Measurements from ENCODE around the gene COG1. TPM values are rescaled to one million over a fixed set of nuclear protein-coding genes. Genes with fewer than 3 reads are reported as not detected.

The COG1 gene
- total RNA-seq, 1 donor from 2014 or later, result 28.5 TPM

DNA sequence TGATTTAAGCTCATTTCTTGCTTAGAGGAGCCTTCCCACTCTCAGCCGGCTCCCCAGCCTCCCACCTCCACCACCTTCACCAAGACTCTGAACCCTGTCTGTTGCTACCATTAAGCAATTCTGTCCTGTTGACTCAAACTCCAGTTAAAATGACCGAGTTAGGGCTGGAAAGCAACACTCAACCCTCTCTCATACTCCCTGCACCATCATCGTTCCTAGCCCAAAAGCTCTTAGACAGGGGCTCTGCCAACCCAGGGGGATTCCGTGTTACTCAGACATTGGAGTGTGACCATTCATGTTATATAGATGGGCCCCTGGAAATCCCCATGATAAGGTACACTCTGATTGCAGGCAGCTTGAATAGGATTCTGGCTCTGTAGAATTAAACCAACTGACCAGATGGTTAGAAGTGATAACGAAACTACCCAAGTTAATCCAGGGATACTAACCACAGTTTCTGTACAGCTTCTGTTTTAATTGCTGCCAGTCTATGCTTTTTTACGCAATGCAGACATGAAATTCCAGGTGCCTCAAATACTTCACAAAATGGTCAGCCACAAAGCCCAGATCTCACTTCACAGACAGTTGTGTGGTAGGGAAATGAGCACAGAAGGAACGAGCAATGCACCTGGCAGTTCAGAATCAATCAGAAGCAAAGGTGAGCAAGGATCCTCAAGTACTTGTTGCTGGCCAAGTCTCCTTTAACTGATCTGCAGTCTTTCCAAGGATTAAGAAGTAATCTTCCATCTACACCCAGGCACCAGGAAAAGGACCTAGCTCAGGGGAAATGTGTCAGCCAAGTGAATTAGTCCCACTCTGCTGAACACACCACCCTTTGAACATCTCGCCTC, 25.9 kb upstream of the COG1 start:
- intact Hi-C loops (cut with micrococcal nuclease), result no loop called here

DNA sequence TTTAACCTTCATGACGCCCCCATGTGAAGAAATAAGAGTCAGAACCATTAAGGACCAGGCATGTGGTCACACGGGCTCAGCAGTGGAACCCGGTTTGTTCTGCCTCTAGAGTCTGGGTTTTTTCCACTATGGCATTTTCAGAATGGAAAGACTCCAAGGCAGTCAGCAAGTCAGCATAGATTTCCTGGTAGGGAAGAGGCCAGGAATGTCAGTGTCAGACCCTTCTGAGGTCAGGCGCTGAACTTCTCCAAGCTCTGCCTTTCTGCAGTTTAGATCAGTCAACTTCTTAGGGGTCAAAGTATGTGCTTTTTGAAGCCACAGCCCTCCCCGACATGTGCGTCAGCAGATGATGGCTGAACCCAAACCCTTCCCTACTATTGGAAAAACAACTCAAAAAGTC, 24.2 kb upstream of the COG1 start:
- intact Hi-C loops (cut with micrococcal nuclease), result no loop called here

DNA sequence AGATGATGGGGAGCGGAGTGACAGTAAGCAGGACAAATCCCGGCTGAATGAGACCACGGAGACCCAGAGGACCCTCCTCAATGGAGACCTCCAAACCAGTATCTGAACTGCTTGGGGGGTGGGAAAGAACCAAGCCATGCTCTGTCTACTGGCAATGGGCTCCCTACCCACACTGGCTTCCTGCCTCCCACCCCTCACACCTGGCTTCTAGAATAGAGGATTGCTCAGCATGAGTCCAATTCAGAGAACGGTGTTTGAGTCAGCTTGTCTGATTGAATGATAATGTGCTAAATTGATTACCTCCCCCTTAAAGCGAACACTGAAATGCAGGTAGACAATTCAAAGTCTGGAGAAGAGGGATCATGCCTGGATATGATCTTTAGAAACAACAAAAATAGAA, 22.5 kb upstream of the COG1 start:
- intact Hi-C loops (cut with micrococcal nuclease), result no loop called here

DNA sequence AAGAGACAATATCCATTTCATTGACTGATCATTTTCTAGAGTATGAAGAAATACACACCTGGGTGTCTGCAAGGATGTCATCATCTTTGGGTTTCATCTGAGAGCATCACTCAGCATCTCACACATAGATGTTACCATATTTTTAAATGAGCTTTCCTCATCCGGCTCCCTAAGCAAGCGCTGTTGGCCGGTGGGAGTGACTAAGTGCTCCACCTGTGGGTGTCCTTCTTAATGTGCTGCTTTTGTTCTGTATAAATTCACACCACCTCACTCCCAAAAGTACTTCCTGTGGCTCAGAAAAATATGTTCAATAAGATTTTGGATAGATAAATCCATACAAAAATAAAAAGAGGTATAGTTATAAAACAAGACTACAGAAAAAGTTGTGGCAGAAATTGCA, 20.6 kb upstream of the COG1 start:
- intact Hi-C loops (cut with micrococcal nuclease), result no loop called here

DNA sequence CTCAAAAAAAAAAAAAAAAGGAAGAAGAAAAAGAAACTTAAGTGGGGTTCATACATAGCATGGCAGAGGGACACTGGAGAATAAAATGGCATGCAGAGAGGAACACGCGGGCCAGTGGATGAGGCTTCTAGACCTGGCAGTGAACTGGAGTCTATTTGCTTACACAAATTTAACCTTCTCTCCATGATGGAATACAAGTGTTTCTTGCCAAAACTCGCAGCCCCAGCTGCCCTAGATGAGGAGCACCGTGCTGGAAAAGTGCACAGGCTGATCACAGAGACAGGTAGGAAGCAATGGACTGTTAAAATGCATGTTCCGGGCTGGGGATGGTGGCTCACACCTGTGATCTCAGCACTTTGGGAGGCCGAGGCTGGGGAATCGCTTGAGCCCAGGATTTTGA, 18.7 kb upstream of the COG1 start:
- intact Hi-C loops (cut with micrococcal nuclease), result no loop called here

DNA sequence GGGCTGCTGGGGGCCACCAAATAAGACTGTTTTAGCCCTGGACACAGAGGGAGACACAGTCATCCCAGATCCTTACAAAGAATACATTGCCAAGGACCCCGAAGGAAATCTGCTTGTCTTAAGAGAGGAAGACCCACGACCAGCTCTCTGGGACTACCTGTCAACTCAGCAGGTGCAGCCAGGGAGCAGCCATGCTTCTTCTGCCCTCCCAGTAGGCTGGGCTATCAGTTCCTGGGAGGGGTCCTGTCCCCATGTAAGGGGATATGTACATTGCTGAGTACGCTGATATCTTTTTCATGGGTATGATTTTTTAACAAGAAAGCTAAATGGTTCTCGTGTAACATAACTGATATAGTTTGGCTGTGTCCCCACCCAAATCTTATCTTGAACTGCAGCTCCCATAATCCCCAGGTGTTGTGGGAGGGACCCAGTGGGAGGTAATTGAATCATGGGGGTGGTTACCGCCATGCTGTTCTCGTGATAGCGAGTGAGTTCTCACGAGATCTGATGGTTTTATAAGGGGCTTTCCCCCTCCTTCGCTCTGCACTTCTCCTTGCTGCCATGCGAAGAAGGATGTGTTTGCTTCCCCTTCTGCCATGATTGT, 16.8 kb upstream of the COG1 start:
- intact Hi-C loops (cut with micrococcal nuclease), result no loop called here

DNA sequence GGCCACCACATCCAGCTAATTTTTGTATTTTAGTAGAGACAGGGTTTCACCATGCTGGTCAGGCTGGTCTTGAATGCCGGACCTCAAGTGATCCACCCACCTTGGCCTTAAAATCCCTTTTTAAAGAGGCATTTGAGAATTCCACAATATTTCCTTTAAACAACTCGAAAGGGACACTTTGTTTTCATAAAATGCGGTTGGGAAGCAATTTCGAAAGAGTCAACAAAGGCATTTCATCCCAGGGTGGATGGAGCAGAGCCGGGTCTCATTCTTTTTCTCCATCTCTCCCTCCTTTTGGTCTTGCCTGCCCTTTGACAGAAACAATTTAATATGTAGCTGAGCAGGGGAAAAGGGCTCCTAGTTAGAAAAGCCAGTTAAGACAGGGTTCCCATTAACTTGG, 13.5 kb upstream of the COG1 start:
- intact Hi-C loops (cut with micrococcal nuclease), result no loop called here

DNA sequence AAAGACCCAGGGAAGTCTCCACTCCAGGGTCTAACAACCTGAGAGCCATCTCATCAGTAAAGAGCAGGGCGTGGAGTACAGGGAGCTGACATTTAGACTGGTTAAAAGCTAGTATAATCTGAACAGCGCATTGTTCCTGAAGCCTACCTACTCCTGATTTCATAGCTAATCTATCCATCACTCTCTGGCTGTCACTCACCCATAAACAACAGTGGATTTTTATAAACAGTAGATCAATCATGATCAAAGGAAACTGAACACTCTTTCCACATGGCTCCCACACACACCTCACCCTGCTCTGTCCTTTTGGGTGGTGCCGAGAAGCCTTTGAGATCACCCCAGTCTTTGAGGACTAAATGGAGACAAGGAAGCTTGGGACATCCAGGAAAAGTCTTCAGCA, 13.0 kb upstream of the COG1 start:
- intact Hi-C loops (cut with micrococcal nuclease), result no loop called here

DNA sequence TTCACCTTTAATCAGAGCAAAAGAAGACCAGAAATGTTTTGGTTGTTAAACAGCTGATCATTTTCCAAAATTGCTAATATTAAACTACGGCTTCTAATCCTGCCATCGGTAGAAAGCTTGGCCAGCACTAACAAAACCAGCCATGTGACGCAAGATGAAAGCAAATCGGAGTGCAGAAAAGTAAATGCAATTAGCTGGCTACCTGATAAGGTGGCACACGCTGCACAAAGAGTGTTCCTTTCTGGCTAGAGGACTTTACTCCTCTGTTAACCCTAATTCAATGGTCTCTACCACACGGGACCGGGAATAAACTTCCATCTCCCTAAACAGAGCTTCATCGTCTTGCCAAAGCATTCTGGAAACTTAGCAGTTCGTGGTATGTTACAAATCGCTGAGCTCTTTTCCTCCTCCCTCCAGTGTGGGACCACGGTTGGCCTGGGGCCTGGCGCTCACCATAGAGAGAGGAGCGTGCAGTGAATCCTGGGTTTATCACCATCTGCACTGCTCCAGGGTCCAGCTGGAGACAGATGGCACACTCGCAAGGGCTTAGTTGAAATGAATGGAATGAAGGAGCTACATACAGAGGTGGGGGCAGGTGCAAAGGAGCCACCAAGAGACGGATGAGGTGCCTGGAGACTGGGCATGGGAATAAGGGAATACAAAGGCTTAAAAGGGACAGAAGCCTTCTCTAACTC, 10.1 kb upstream of the COG1 start:
- intact Hi-C loops (cut with micrococcal nuclease), result no loop called here

DNA sequence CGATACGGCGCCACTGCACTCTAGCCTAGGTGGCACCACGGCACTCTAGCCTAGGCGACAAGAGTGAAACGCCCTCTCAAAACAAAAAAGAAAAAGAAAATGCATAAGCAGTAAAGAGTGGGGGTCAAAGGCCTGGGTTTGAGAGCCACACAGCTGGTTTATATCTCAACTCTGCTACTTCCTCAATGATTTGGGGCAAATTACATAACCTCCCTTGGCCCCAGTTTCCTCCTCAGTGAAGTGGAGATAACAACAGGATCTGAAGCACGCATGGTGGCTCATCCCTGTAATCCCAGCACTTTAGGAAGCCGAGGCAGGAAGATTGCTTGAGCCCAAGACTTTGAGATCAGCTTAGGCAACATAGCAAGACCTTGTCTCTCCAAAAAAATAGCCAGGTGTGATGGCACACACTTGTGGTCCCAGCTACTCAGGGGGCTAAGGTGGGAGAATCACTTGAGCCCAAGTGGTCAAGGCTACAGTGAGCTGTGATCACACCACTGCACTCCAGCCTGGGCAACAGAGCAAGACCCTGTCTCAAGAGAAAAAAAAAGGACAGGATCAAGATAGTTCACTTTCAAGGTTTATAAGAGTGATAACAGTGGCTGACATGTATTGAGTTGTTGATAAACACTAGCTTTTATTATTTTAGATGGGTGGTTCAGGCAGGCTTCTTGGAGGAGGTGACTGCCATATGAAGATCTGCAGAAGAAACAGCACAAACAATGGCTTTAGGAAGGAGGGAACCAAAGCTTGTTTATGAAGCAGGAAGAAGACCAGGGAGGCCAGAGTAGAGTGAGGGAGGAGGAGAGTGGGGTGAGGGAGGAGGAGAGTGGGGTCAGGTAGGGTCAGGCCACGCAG, 8.5 kb upstream of the COG1 start:
- intact Hi-C loops (cut with micrococcal nuclease), result no loop called here

DNA sequence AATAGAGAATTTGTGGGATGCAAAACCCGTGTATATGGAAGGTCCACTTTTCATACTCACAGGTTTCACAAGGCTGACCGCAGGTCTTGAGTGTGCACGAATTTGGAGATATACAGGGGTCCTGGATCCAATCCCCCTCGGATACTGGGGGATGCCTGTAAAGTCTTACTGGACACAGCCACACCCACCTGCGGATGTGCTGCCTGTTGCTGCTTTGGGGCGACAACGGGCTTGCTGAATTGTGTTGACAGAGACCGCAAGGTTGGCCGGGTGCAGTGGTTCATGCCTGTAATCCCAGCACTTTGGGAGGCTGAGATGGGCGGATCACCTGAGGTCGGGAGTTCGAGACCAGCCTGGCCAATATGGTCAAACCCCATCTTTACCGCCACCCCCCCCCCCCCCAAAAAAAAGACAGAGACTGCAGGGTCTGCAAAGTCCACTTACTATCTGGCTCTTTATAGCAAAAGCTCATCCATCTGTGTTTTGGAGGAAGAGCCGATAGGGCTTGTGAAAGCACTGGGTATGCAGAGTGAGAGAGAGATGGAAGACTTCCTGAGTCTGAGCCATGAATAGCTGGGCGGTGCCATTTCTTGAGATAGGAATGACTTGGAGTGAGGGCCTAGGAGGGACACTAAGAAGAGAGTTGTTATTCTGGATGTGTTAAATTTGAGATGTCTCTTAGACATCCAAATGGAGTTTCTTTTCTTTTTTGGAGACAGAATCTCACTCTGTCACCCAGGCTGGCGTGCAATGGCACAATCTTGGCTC, 6.4 kb upstream of the COG1 start:
- intact Hi-C loops (cut with micrococcal nuclease), result no loop called here

DNA sequence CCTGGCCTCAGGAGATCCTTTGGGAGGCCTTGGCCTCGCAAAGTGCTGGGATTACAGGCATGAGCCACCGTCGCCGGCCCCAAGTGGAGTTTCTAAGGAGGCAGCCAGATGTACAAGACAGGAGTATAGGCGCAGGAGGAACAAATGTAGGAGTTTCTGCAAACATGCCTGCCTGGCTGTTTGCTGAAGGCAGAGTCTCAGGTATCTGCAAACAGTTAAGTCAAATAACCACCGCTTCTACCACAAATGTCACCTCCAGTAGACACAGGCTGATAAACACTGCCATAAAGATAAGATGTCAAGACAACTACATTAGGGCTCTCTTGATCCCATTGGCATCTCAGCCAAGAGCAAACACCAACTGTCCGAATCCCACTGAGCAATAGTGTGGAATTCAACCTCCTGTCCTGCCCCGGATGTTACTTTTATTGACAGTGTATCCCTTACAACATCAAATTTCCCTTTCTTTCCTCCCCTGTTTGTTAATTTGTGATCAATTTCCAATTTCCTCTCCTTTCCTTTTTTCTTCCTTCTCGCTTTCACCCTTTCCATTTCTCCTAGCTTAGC, 5.6 kb upstream of the COG1 start:
- intact Hi-C loops (cut with micrococcal nuclease), result no loop called here

DNA sequence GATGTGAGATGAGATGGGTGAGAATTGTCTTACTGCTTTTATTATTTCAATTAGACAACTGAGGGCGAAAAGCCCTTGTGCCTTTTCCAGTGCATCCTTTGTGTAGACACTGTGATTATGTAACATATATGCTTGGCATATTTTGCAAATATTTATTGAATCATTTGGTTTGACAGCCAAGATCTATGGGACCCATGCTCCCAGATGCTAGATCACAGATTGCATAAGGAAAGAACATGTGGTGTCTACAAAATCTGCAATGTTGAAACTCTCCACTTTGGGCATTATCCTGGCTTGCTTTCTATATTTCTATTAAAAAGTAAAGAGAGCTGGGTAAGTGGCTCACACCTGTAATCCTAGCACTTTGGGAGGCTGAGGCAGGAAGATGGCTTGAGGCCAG, 4.8 kb upstream of the COG1 start:
- intact Hi-C loops (cut with micrococcal nuclease), result no loop called here

DNA sequence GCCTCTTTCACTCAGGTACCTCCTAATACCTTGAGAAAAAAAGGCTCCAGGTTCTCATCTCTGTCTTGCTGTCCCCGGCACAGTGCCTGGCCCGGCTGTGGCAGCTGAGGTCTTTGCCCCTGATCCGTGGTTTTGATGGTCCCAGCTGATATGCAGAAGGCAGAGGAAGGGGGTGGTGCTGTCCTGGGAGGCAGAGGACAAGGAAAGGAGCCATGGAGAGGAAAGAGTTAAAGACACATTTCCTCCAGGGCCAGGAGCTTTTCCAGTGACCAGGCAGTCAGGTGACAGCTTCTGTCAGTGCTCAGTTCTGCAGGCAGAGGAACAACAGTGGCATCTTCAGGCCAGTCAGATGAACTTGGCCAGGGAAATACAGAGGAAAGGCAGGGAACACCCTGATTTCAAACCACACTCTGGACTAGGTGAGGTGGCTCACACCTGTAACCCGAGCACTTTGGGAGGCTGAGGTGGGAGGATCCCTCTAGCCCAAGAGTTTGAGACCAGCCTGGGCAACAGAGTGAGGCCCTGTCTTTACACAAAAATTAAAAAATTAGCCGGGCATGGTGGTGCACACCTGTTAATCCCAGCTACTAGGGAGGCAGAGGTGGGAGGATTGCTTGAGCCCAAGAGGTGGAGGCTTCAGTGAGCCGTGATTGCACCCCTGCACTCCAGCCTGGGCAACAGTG, 3.3 kb upstream of the COG1 start:
- intact Hi-C loops (cut with micrococcal nuclease), result no loop called here

DNA sequence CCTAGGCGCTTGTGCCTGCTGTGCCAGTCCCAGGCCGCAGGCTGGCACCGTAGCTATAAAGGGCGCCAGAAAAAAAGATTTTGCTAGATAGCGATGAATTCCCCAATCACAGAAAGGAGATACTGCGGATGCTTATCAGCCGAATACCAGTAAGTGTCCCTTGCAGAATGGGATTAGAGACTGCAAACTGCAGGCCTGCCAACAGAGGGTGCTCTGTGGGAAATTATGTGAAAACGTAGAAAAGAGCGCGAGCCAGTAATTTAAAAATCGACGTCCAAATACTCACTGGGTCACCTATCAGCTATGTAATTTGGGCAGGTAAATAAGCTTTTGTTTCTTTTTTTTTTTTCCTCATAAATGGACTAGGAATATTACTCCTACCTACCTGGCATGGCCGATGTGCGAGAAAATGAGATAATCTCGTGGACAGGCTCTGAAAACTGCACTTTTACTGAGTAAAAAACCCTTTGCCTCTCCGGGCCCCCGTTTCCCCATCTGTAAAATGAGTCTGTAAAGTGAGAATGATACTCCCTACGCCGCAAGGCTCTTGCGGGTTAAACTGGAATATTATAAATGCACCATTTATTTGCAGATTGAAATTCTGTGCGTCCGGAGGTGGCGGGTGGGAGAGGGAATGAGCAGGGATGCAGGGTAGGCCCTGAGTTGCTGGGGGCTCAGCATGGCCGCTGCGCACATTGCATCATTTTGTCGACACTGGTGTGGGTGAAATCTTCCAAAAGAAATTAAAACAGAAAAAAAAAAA, 1.2 kb upstream of the COG1 start:
- intact Hi-C loops (cut with micrococcal nuclease), result loop anchor here (1.0 to 2.0 kb wide), 7 partner anchors 19 to 634 kb away; partner anchors contain the start of genes CDC42EP4 and SLC39A11

DNA sequence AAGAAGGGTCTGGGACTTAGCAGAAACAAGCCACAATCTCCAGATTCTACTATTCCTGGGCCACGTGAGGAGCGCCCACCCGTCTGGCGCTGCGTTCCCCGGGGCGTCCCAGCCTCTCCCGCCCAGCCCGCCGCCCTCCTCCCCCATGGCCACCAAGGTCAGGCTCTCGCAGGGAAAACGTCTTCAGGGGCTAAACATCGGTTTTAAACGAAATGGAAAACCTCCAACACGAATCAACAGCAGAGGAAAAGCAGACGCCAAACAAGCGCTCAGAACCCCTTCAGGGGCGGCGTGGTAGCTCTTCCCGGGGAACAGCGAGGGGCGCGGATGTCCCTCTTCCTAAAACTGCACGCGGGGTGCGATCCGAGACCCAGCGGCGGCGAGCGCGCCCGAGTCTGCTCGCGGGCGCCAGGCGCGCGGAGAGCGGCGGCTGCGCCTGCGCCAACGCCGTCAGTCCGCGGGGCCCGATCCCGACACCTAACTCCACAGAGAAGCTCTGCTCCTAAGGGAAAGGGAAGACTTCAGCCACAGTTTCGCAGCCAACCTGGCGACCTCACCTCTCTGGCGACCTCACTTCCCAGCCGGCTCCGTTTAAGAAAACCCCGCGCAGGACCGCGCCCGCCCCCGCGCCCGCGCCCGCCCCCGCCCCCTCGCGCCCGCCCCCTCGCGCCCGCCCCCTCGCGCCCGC, 505 bp upstream of the COG1 start:
- intact Hi-C loops (cut with micrococcal nuclease), result loop anchor here (2.0 kb wide), 1 partner anchor 18 kb away; no protein-coding TSS in a partner anchor

DNA sequence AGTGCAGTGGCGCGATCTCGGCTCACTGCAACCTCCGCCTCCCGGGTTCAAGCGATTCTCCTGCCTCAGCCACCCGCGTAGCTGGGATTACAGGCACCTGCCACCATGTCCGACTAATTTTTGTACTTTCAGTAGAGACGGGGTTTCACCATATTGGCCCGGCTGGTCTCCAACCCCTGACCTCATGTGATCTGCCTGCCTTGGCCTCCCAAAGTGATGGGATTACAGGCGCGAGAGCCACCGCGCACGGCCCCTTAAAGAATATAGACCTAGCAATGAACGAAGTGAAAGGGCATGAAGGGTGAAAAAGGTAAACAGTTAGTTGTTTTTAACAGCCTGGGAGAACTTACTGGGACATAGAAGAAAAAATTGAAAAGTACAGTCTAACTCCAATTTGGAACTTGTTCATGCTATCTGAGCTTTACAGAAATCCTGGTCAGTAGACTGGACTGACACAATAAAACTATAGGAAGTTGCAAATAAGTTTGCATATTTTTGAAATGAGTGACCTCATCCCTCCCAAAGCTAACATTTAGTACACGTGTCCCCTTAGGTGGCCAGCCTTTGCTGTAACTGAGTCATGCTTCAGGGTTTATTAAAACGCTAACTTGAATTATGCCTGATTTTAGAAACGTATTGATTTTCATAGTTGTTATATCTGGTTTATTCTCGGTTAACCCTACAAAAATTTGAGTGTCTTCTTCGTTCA, 1.8 kb downstream of the COG1 start:
- intact Hi-C loops (cut with micrococcal nuclease), result no loop called here

DNA sequence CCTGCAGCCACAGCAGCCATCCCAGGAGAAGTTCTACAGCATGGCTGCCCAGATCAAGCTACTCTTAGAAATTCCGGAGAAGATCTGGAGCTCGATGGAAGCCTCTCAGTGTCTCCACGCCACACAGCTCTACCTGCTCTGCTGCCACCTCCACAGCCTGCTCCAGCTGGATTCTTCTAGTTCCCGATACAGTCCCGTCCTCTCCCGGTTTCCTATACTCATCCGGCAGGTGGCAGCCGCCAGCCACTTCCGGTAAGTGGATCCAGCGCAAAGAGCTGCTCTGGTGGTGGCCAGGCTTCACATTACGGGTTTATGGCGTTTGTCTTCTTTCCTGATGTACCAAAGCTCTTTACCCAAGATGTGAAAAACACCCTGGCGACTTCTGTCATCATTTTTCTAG, 3.6 kb downstream of the COG1 start:
- intact Hi-C loops (cut with micrococcal nuclease), result no loop called here
